Upper lobe of right lung (tissue), 1 donor: ENCODE results near the gene RPL9. TPM values are rescaled to one million over a fixed set of nuclear protein-coding genes. Genes with fewer than 3 reads are reported as not detected.
"Not testable (repeated sequence)": the region's sequence is repeated elsewhere in the genome, so short reads cannot be mapped to it uniquely, and the experiment has no call there.

ENCODE experiments used
- ATAC-seq: fragments of 200-7000 bp; cut with Tn5 transposase; one replicate; pipeline ENCODE4 v1.9.1; 2020; ENCODE audit warnings: mild to moderate bottlenecking, moderate library complexity
- DNase-seq: peaks from one replicate; pipeline ENCODE4 v3.0.0-alpha.2; 2020
- H3K27ac ChIP-seq: fragments of 200-600 bp; one replicate; pipeline ENCODE4 v1.8.0; 2022
- H3K27me3 ChIP-seq: fragments of 200-600 bp; one replicate; pipeline ENCODE4 v1.8.0; 2022; ENCODE audit warnings: mild to moderate bottlenecking
- H3K36me3 ChIP-seq: fragments of 200-600 bp; one replicate; pipeline ENCODE4 v1.8.0; 2022
- H3K4me1 ChIP-seq: fragments of 200-600 bp; one replicate; pipeline ENCODE4 v1.8.0; 2022
- H3K4me3 ChIP-seq: fragments of 200-600 bp; one replicate; pipeline ENCODE4 v1.8.0; 2022; ENCODE audit warnings: mild to moderate bottlenecking
- H3K9me3 ChIP-seq: fragments of 200-600 bp; one replicate; pipeline ENCODE4 v1.8.0; 2022
- intact Hi-C: fragments of 100-400 bp; cut with DNase I; formaldehyde crosslinking; loops from one replicate; pipeline ENCODE4 v1.11.0; 2022
- total RNA-seq: library from RNA; stranded (reverse); fragmentation: NEBNext Ultra II Directional; extraction: Animal tissue kit (Norgen Biotek cat#: 25700); gene quantifications from one replicate; pipeline ENCODE4 v1.2.1, GENCODE V29; 2021
- TF ChIP-seq, protein P1 (sequence below): fragments of 200-600 bp; IDR thresholded peaks from one replicate; pipeline ENCODE4 v1.8.0; 2022; ENCODE audit warnings: antibody characterized with exemption
- donor health status: DM: no; HTN: yes; CAD: no; lungs with severe emphysema.

RPL9 gene
- total RNA-seq, 1 donor from 2014 or later: 1,204 TPM

DNA sequence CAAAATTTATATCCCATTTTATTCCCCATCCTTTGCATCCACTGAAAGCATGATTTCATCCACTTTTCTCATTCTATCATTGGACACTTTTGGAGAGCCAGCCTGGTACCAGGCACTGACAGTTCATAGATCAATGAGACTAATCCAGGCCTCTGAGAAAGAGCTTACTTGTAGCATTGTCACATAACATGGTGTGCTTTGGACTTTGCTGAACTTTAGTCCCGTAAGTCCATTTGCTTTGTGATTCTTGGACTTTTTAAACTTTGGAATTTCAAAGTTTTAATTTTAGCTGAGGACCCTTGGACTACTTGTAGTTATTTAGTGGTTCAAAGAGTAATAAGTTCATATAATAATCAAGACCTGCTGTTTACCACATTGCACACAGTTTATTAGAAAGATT lies 11.7 kb upstream of the RPL9 start:
- ATAC-seq: no peak
- Histone ChIP-seq H3K36me3 (peaks cover 55% of the 10 kb centered on the region), H3K27me3 (no peaks in the 10 kb centered on the region), H3K27ac (no peak overlapping the region), H3K9me3 (no peaks in the 10 kb centered on the region), H3K4me1 (no peaks in the 10 kb centered on the region), H3K4me3 (no peak overlapping the region)
- intact Hi-C loops: no loop called here
- TF ChIP-seq, protein P1, sequence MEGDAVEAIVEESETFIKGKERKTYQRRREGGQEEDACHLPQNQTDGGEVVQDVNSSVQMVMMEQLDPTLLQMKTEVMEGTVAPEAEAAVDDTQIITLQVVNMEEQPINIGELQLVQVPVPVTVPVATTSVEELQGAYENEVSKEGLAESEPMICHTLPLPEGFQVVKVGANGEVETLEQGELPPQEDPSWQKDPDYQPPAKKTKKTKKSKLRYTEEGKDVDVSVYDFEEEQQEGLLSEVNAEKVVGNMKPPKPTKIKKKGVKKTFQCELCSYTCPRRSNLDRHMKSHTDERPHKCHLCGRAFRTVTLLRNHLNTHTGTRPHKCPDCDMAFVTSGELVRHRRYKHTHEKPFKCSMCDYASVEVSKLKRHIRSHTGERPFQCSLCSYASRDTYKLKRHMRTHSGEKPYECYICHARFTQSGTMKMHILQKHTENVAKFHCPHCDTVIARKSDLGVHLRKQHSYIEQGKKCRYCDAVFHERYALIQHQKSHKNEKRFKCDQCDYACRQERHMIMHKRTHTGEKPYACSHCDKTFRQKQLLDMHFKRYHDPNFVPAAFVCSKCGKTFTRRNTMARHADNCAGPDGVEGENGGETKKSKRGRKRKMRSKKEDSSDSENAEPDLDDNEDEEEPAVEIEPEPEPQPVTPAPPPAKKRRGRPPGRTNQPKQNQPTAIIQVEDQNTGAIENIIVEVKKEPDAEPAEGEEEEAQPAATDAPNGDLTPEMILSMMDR: no peak
- no peak for DNase-seq

DNA sequence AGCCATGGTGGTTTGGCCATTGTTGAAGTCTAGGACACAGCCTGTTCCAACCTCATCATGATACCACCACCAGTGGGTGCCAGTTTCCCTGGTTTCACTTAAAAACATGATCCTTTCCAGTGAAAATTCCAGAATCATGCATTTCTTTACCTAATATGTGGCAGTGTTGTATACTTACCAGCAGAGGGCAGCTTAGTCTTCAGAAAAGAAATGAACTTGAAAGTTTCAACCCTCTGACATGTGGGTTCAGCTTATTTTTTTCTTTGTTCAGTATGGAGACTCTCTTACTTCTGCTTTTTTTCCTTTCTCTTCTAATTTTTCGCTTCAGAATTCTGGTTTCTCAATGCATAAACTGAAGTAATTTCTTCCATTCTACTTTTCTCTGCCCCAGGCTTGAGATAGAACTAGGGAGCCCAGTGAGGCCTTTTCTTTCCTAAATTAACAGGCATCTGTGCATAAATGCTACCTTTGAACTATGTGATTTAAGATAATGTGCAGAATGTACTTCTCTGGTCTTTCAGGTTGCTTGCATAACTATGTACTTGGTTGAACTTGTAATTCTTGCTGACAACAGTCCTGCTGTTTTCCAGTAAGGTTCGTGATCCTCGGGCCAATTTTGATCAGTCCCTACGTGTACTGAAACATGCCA lies 10.8 kb upstream of the RPL9 start:
- no peak overlapping the region for H3K27ac ChIP-seq
- ATAC-seq (peak; percentile 96), DNase-seq (no peak)
- no peaks in the 10 kb centered on the region for H3K4me1 ChIP-seq
- intact Hi-C loops: no loop called here
- H3K4me3 ChIP-seq: no peak overlapping the region
- no peaks in the 10 kb centered on the region for H3K27me3 ChIP-seq
- TF ChIP-seq, protein P1: peak; percentile 83
- no peaks in the 10 kb centered on the region for H3K9me3 ChIP-seq
- H3K36me3 ChIP-seq: peaks cover 63% of the 10 kb centered on the region

DNA sequence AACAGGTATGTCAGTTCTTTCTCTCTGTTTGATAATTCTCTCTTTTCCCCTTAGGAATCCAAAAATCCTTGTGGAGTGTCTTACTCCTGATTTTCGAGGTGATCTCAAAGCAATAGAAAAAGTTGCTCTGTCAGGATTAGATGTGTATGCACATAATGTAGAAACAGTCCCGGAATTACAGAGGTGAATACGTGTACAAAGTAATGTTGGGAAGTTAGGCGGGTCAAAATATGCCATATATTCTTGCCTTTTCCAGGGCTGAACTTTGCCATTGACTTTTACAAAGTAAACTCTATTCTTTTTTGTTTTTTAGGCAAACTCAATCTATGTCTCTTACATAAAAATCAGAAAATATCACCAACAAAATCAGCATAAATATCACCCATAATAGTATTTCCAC lies 8.7 kb upstream of the RPL9 start:
- no peaks in the 10 kb centered on the region for H3K27me3 ChIP-seq
- no peak overlapping the region for H3K4me3 ChIP-seq
- no peaks in the 10 kb centered on the region for H3K4me1 ChIP-seq
- DNase-seq (no peak), ATAC-seq (no peak)
- intact Hi-C loops: no loop called here
- no peaks in the 10 kb centered on the region for H3K9me3 ChIP-seq
- TF ChIP-seq, protein P1: no peak
- H3K27ac ChIP-seq: no peak overlapping the region
- H3K36me3 ChIP-seq: peaks cover 70% of the 10 kb centered on the region

DNA sequence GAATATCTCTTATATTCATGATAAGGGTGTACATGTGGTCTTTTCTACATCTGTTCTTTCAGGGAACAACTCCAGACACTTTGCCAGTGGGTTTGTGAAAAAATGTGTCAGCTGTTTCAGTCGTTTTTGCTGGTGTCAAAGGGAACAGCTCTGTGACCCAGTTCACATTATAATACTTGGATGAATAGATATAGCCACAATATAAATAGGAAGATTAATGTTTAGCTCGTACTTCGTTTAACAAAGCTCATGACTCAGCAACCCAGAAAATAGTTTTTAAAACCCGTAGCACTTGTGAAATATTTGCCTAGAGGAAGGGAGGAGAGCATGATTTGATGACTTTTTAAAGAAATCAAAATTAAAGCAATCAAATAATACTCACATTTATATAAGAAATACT lies 8.0 kb upstream of the RPL9 start:
- Histone ChIP-seq H3K4me1 (no peaks in the 10 kb centered on the region), H3K36me3 (peaks cover 70% of the 10 kb centered on the region), H3K27ac (no peak overlapping the region), H3K9me3 (no peaks in the 10 kb centered on the region), H3K4me3 (no peak overlapping the region), H3K27me3 (no peaks in the 10 kb centered on the region)
- intact Hi-C loops: no loop called here
- TF ChIP-seq, protein P1: no peak
- ATAC-seq (no peak), DNase-seq (no peak)

DNA sequence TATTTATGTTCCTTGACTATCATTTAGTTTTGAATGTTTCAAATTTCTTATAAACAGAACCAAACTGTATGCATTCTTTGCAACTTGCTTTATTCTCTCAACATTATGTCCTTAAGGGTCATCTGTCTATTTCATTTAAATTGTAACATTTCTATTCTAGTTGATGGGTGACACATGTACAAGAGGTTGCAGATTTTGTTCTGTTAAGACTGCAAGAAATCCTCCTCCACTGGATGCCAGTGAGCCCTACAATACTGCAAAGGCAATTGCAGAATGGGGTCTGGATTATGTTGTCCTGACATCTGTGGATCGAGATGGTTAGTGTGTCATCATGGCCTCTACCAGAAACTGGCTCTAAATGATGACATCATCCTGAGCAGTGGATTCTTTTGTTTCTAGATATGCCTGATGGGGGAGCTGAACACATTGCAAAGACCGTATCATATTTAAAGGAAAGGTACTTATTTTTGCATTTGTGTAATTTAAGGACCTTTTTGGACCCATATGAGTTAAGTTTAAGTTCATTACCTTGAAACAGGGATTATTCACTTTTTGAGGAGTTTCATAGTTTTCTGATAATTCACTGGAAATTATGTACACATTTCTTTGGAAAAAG lies 6.3 kb upstream of the RPL9 start:
- Histone ChIP-seq H3K9me3 (no peaks in the 10 kb centered on the region), H3K27ac (no peak overlapping the region), H3K27me3 (no peaks in the 10 kb centered on the region), H3K4me1 (no peaks in the 10 kb centered on the region), H3K36me3 (peaks cover 61% of the 10 kb centered on the region), H3K4me3 (no peak overlapping the region)
- TF ChIP-seq, protein P1: no peak
- ATAC-seq (no peak), DNase-seq (no peak)
- intact Hi-C loops: no loop called here

DNA sequence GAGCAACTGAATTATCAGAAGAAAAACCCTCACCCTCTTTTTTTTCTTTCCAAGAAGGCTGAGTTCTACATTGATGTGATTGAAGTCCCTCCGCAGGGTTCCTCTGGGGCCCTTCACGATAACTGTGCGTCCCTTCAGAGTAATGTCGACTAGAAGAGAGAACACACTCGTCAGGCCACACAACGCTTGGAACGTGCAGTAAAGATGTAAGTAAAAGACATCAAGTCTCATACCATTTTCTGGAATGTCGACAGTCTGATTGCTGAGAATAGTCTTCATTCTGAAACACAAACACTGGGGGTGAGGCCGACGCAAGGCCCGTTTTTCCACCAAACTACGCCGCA lies 589 bp downstream of the RPL9 start:
- Histone ChIP-seq H3K4me1 (peaks cover 16% of the 10 kb centered on the region), H3K4me3 (peak overlapping the region; percentile 81), H3K27ac (peak overlapping the region; percentile 97), H3K36me3 (peaks cover 64% of the 10 kb centered on the region)
- DNase-seq, ATAC-seq, H3K27me3 ChIP-seq, intact Hi-C loops, H3K9me3 ChIP-seq: not testable (repeated sequence)
